GM18505 (cell line): ENCODE data around the gene OR5M11.
"Not testable (repeated sequence)": the region's sequence is repeated elsewhere in the genome, so short reads cannot be mapped to it uniquely, and the experiment has no call there.

Experiments
- ATAC-seq: cut with Tn5 transposase; IDR thresholded peaks from one replicate; pipeline ENCODE4 v1.9.1; 2021; ENCODE audit not compliant: unreplicated experiment
- POLR2A ChIP-seq: IDR thresholded peaks from 4 replicates; pipeline ENCODE4 v1.6.1; 2011; ENCODE audit warnings: borderline replicate concordance; ENCODE audit not compliant: insufficient read depth, insufficient read length; ENCODE audit errors: extremely low read depth

The OR5M11 gene

GRCh38 chr11:56543157-56543556, at the start of gene OR5M11:
OR5M11 (minus strand) TSS chr11:56543257; CDS start chr11:56543257, 0 bp downstream.
- TF ChIP-seq POLR2A: no peak
- no peak for ATAC-seq

GRCh38 chr11:56592088-56592717, 49.1 kb upstream of the OR5M11 start:
- ATAC-seq: not testable (repeated sequence)

DNA sequence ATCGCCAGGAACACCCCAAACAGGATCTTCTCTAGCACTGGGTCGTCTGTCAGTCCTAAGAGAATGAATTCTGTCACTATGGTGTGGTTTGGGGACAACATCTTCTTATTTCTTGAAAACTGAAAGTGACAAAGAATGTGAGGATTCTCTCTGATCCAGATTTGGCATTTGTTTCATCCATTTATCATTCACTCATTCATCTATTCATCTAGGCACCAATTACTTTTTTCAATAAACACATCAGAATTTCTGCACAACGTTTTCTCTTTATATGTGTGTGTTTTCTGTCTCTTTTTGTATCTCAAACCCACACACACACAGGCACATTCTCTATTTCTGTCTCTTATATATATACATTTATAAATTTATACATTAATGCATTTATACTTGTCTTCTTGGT, 34.6 kb upstream of the OR5M11 start, which contains the start of gene OR5M10:
Gene OR5M10 (minus strand): TSS at position 101 of the 400 bp plus-strand sequence. CDS start 0 bp downstream, at position 101.
- no peak for ATAC-seq
- TF ChIP-seq POLR2A: no peak

GRCh38 chr11:56558574-56558973, 15.5 kb upstream of the OR5M11 start:
- no peak for ATAC-seq
- no peak for TF ChIP-seq POLR2A

DNA sequence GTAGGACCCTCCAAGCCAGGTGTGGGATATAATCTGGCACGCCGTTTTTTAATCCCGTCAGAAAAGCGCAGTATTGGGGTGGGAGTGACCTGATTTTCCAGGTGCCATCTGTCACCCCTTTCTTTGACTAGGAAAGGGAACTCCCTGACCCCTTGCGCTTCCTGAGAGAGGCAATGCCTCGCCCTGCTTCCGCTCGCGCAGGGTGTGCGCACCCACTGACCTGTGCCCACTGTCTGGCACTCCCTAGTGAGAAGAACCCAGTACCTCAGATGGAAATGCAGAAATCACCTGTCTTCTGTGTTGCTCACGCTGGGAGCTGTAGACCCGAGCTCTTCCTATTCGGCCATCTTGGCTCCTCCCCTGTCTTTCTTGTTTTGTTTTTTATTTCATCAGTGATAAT, 11.6 kb upstream of the OR5M11 start:
- not testable (repeated sequence) for ATAC-seq

- no peak for ATAC-seq
- TF ChIP-seq POLR2A: no peak
Measured at GRCh38 chr11:56545531-56545930, 2.5 kb upstream of the OR5M11 start.

GRCh38 chr11:56543739-56544138, 682 bp upstream of the OR5M11 start:
- ATAC-seq: no peak
- no peak for TF ChIP-seq POLR2A

DNA sequence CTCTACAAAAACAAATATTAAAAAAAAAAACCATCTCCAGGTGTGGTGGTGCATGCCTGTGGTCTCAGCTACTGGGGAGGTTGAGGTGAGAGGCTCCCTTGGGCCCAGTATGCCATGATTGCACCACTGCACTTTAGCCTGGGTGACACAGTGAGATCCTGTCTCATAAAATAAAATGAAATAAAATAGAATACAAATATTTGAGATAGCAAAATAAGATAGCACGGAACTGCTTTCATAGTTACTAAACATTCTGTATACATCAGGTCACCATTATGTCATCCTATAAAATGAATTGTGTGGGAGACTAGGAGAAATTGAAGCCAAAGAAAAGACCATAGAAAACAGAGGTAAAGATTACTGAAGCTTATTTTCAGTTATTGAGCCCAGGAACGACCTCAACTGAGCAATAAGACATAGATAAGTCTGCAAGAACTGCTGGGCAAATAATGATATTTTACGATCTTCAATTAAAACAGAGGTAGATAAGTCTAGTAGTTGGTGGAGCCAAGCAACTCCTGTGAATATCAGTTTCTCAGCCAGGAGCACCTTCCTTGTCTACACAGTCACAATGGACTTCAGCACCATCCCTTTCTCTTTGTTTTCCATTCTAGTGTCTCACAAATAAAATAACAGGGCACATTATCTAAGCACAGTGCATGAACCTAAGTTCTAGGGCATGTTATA, 9.9 kb downstream of the OR5M11 start:
- no peak for TF ChIP-seq POLR2A
- no peak for ATAC-seq

- no peak for TF ChIP-seq POLR2A
- ATAC-seq: no peak
Measured at GRCh38 chr11:56531856-56532255, 11.2 kb downstream of the OR5M11 start.

DNA sequence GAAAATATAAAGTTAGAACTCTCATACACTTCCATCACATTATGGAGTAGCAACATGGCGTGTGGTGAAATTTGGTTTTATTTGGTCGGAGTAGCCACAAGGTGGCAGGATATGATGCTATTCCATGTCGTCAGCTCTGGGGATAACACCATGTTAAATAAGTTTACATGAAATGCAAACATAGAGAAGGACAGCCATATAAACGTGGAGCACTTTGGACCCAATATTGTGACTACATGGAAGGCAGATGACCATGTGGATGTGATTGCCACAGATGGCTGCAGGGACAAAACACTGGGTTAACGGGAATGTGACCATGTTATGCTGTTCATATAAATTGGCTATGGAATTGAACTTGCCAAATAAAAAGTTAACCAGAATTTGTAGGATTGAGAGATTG, 21.0 kb downstream of the OR5M11 start:
- no peak for TF ChIP-seq POLR2A
- no peak for ATAC-seq

- TF ChIP-seq POLR2A: no peak
- no peak for ATAC-seq
Measured at GRCh38 chr11:56513280-56513679, 29.8 kb downstream of the OR5M11 start.

DNA sequence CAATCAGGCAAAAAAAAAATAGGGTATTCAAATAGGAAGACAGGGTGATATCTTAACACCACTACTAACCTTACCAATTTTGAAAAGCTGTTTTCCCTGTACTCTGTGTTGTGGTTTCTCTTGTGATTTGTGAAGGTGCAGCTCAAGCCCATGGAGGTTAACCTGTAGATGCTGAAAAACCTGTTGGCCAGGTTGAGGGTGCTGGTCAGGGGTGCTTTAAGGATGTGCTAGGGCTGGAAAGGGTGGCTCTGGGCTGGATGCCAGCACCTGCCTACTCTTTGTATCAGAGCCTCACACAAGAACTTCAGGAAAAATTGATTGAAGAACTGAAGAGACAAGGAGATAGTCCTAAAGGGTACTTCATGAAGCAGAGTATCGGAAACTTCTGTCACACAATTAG, 33.6 kb downstream of the OR5M11 start:
- ATAC-seq: no peak
- no peak for TF ChIP-seq POLR2A

DNA sequence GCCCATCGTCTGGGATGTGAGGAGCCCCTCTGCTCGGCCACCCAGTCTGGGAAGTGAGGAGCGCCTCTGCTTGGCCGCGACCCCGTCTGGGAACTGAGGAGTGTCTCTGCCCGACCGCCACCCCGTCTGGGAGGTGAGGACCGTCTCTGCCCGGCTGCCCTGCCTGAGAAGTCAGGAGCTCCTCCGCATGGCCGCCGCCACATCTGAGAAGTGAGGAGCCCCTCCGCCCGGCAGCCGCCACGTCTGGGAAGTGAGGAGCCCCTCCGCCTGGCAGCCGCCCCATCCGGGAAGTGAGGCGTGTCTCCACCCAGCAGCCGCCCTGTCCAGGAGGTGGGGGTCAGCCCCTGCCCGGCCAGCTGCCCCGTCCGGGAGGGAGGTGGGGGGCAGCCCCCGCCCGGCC, 46.0 kb downstream of the OR5M11 start:
- ATAC-seq: no peak
- TF ChIP-seq POLR2A: no peak

- ATAC-seq: no peak
- TF ChIP-seq POLR2A: no peak
Measured at GRCh38 chr11:56495117-56495516, 47.9 kb downstream of the OR5M11 start.
